Adipocyte (in vitro differentiated cells): ENCODE measurements around the gene ARF1.

Source experiments
- DNase-seq: peaks from one replicate; pipeline ENCODE4 v3.0.0-alpha.2; 2015; ENCODE audit warnings: low read depth
- H3K27me3 ChIP-seq: replicated peaks from 2 replicates; pipeline ENCODE4 v1.7.0; 2013; ENCODE audit warnings: mild to moderate bottlenecking, low read length, moderate library complexity; ENCODE audit not compliant: control insufficient read depth, insufficient read depth
- H3K36me3 ChIP-seq: 2 replicates; pipeline ENCODE4 v1.7.0; 2013; ENCODE audit warnings: low read length, mild to moderate bottlenecking, moderate library complexity; ENCODE audit not compliant: control insufficient read depth, insufficient read depth, severe bottlenecking
- H3K4me1 ChIP-seq: 2 replicates; pipeline ENCODE4 v1.7.0; 2013; ENCODE audit warnings: mild to moderate bottlenecking, low read length, moderate library complexity; ENCODE audit not compliant: control insufficient read depth, insufficient read depth
- H3K4me3 ChIP-seq: 2 replicates; pipeline ENCODE4 v1.7.0; 2013; ENCODE audit warnings: mild to moderate bottlenecking, low read length, moderate library complexity
- H3K9ac ChIP-seq: 2 replicates; pipeline ENCODE4 v1.7.0; 2013; ENCODE audit warnings: mild to moderate bottlenecking, low read length, moderate library complexity
- H3K9me3 ChIP-seq: 2 replicates; pipeline ENCODE4 v1.7.0; 2013; ENCODE audit warnings: mild to moderate bottlenecking, low read length, moderate library complexity; ENCODE audit not compliant: control insufficient read depth

ARF1 gene

GRCh38 chr1:228074954-228075730 is 7.4 kb upstream of the ARF1 start:
- Histone ChIP-seq H3K36me3 (no peaks in the 10 kb centered on the region), H3K9ac (no peak overlapping the region), H3K4me3 (no peak overlapping the region), H3K27me3 (peaks cover 4% of the 10 kb centered on the region), H3K9me3 (no peaks in the 10 kb centered on the region), H3K4me1 (no peaks in the 10 kb centered on the region)
- no peak for DNase-seq

DNA sequence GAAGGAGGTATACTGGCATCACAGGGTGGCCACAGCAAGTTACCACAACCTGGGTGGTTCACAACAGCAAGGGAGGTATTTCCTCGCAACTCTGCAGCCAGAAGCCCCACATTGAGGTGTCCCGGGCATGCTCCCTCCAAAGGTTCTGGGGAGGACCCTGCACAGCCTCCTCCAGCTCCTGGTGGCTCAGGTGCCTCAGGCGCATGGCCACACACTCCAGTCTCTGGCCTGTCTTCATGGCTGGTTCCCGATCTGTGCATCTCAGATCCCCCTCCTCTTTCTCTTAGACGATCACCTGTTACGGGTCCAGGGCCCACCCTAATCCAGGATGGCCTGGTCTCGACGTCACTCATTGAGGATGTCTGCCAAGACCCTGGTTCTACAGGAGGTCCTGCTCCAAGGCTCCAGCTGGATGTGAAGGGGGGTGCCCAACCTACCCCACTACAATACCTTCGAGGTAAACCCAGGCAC is 6.7 kb upstream of the ARF1 start:
- no peak for DNase-seq
- H3K9ac ChIP-seq, result no peak overlapping the region
- H3K4me1 ChIP-seq, result no peaks in the 10 kb centered on the region
- H3K9me3 ChIP-seq, result no peaks in the 10 kb centered on the region
- H3K27me3 ChIP-seq, result peaks cover 3% of the 10 kb centered on the region
- H3K4me3 ChIP-seq, result no peak overlapping the region
- H3K36me3 ChIP-seq, result no peaks in the 10 kb centered on the region

GRCh38 chr1:228076796-228077430 is 5.6 kb upstream of the ARF1 start:
- Histone ChIP-seq H3K9me3 (no peaks in the 10 kb centered on the region), H3K27me3 (no peaks in the 10 kb centered on the region), H3K36me3 (no peaks in the 10 kb centered on the region), H3K4me1 (peaks cover 7% of the 10 kb centered on the region), H3K9ac (no peak overlapping the region), H3K4me3 (no peak overlapping the region)
- DNase-seq, result no peak

DNA sequence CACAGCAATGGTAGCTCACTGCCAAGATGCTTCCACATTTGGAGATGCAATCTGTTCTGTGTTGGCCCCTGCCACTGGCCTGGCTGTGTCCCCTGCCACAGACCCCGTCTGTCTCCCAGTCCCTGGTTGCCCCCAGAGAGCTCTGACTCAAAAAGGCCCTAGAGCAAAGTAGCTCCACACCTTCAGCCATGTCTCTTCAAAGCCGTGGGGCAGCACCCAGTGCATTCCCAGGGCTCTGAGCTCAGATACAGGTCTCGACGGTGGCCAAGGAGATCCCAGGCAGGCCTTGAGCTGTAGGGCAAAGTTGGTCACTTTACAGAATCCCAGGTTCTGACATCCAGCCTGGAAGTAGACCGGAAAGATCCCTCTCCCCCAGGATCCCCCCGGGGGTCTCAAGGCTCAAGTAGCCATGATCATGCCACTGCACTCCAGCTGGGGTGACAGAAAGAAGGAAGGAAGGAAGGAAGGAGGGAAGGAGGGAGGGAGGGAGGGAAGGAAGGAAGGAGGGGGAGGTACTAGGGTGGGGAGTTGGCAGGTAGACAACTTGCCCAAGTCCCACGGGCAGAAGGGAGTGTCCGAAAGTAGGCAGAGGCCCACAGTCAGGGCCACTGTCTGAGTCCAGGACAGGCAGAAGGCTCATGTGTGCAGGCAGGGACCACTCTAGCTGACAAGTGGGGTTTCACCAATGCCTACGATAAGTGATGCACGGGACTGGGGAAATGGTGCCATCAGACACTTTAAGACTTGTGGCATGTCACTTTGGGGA is 4.8 kb upstream of the ARF1 start:
- Histone ChIP-seq H3K9me3 (no peaks in the 10 kb centered on the region), H3K4me3 (no peak overlapping the region), H3K9ac (no peak overlapping the region), H3K4me1 (peaks cover 7% of the 10 kb centered on the region), H3K36me3 (no peaks in the 10 kb centered on the region), H3K27me3 (no peaks in the 10 kb centered on the region)
- no peak for DNase-seq

DNA sequence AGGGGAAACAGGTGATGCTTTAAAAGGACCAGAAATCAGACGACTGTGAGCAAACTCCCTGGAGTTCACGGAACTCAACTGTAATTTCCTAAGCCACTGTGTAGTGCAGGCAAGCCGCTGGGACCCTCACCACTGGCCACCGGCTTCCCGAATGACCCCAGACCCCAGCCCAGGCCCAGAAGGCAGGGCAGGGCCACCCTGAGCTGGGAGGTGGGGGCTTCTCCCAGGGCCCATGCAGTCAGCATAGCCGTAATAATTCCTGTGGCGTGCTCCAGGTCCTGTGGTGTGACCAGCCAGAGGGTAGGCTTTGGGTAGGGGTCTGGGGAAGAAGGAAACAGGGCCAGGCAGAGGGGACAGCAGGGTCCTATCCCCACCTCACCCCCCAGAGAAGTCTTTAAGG is 3.5 kb upstream of the ARF1 start:
- DNase-seq, result no peak
- Histone ChIP-seq H3K9me3 (no peaks in the 10 kb centered on the region), H3K4me3 (no peak overlapping the region), H3K9ac (no peak overlapping the region), H3K27me3 (no peaks in the 10 kb centered on the region), H3K36me3 (no peaks in the 10 kb centered on the region), H3K4me1 (peaks cover 7% of the 10 kb centered on the region)

DNA sequence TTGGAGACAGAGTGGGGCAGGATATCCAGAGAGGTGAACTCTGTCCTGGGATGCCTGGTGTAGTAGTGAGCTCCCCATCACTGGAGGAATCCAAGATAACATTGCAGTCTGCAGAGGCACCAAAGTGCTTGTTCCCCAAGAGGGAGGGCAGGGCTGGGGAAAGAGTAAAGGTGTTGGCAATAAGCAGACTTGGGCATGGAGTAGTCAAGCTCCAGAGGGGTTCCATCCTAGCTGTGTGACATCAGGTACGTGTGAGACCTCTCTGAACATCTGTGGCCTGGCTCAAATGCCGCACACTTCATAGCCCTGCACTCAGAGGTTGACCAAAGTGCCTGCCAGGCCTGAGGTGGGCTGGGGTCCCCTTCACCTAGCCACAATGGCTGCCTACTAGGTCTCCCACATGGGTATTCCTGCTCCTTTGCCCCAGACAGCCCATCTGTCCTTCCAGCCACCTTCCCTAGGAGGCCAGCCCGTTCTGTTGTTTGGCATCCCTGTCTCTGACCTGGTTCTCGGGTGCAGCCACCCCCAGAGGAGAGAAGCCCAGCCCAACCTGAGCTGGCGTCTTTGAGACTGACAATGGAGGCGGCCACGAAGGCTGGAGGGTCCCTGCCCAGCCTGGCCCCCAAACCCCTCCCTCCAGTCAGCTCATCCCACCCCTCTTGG is 2.8 kb upstream of the ARF1 start:
- Histone ChIP-seq H3K27me3 (no peaks in the 10 kb centered on the region), H3K36me3 (no peaks in the 10 kb centered on the region), H3K9me3 (no peaks in the 10 kb centered on the region), H3K4me3 (no peak overlapping the region), H3K9ac (no peak overlapping the region), H3K4me1 (peaks cover 10% of the 10 kb centered on the region)
- no peak for DNase-seq

GRCh38 chr1:228081144-228081543 is 1.4 kb upstream of the ARF1 start:
- no peaks in the 10 kb centered on the region for H3K27me3 ChIP-seq
- H3K9me3 ChIP-seq, result no peaks in the 10 kb centered on the region
- H3K4me3 ChIP-seq, result peak overlapping the region; percentile 89
- peak overlapping the region; percentile 97 for H3K9ac ChIP-seq
- no peak for DNase-seq
- H3K4me1 ChIP-seq, result peaks cover 24% of the 10 kb centered on the region
- H3K36me3 ChIP-seq, result no peaks in the 10 kb centered on the region

GRCh38 chr1:228081578-228082213 is 812 bp upstream of the ARF1 start:
- Histone ChIP-seq H3K4me1 (peaks cover 29% of the 10 kb centered on the region), H3K9ac (peak overlapping the region; percentile 97), H3K36me3 (no peaks in the 10 kb centered on the region), H3K4me3 (peak overlapping the region; percentile 89), H3K27me3 (no peaks in the 10 kb centered on the region), H3K9me3 (no peaks in the 10 kb centered on the region)
- peak; percentile 50 for DNase-seq

DNA sequence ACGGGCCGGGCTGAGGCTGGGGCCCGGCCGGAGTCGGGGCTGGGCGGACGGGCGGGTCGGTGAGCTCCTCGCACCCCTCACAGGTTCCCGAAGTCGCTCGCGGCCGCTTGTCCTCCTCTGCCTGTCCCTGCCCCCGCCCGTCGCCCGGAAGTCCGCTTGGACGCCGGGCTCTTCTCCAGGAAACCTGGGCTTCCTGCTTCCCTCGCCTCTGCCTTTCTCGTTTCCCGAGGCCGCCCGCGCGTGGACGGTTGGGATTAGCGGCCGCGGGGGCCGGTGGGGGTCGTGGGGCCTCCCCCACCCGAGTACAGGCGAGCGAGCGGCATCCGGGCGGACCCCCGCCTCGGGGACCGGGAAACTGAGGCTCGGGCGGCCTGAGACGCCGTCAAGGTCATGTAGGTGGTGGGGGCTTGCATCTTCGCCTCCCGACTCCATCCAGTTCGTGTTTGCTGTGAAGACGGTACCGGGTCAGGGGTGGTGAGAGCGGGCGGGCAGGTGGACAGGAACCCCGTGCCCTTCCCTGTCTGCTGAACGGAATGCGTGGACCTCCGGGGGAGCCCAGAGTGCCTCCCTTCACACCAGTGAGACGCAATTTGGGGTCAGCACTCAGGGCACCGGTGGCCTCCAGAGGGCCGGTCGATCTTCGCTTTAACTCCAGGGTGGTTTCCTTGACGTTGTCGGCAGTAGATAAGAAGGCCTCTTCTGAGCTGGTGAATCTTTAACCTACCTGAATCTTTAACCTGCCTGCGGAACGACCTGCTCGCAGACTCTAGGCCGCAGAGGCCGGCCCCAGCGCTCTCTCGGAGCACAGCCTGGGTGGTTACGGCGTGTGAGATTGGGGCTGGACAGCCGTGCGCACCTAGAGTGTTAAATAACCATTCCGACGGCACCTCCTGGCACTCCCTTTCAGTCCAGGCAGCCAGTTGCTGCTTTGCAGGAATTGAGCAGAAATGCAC is 686 bp downstream of the ARF1 start:
- H3K36me3 ChIP-seq, result no peaks in the 10 kb centered on the region
- H3K9me3 ChIP-seq, result no peaks in the 10 kb centered on the region
- peak overlapping the region; percentile 89 for H3K4me3 ChIP-seq
- H3K4me1 ChIP-seq, result peaks cover 44% of the 10 kb centered on the region
- H3K27me3 ChIP-seq, result no peaks in the 10 kb centered on the region
- peak overlapping the region; percentile 97 for H3K9ac ChIP-seq
- DNase-seq, result peak; percentile 62

- peak; percentile 53 for DNase-seq
- peaks cover 4% of the 10 kb centered on the region for H3K36me3 ChIP-seq
- peak overlapping the region; percentile 89 for H3K4me3 ChIP-seq
- H3K9me3 ChIP-seq, result no peaks in the 10 kb centered on the region
- no peaks in the 10 kb centered on the region for H3K27me3 ChIP-seq
- H3K9ac ChIP-seq, result peak overlapping the region; percentile 97
- peaks cover 51% of the 10 kb centered on the region for H3K4me1 ChIP-seq
Measured at GRCh38 chr1:228083871-228084278, 1.4 kb downstream of the ARF1 start.
